SK-N-SH treated with all-trans-retinoic acid at 6 μM for 48 hours (cell line): ENCODE data around the gene SH3GLB1.

Experiments
- CREB5 ChIP-seq: fragments of 250-450 bp; sonication (Bioruptor Pico); IDR thresholded peaks from 2 replicates; pipeline ENCODE4 v1.5.1; 2020; ENCODE audit warnings: low read depth, mild to moderate bottlenecking, moderate library complexity
- CSRNP3 ChIP-seq: fragments of 250-450 bp; sonication (Bioruptor Pico); IDR thresholded peaks from 2 replicates; pipeline ENCODE4 v1.5.1; 2021; ENCODE audit warnings: mild to moderate bottlenecking, moderate library complexity
- ESRRG ChIP-seq: fragments of 250-450 bp; sonication (Bioruptor Pico); IDR thresholded peaks from 2 replicates; pipeline ENCODE4 v1.6.1; 2021; ENCODE audit warnings: mild to moderate bottlenecking
- GLIS3 ChIP-seq: fragments of 250-450 bp; sonication (Bioruptor Pico); IDR thresholded peaks from 2 replicates; pipeline ENCODE4 v1.5.0; 2020; ENCODE audit warnings: mild to moderate bottlenecking, moderate library complexity
- PATZ1 ChIP-seq: fragments of 250-450 bp; sonication (Bioruptor Pico); IDR thresholded peaks from 2 replicates; pipeline ENCODE4 v1.8.0; 2020; ENCODE audit warnings: mild to moderate bottlenecking, moderate library complexity, borderline replicate concordance
- POU6F1 ChIP-seq: fragments of 250-450 bp; sonication (Bioruptor Pico); IDR thresholded peaks from 2 replicates; pipeline ENCODE4 v1.8.0; 2021; ENCODE audit warnings: low read depth, mild to moderate bottlenecking, moderate library complexity, borderline replicate concordance
- RARB ChIP-seq: fragments of 250-450 bp; sonication (Bioruptor Pico); IDR thresholded peaks from 2 replicates; pipeline ENCODE4 v1.8.0; 2021; ENCODE audit warnings: mild to moderate bottlenecking, moderate library complexity
- TCF4 ChIP-seq: fragments of 250-450 bp; sonication (Bioruptor Pico); IDR thresholded peaks from 2 replicates; pipeline ENCODE4 v1.8.0; 2021; ENCODE audit warnings: mild to moderate bottlenecking, moderate library complexity, borderline replicate concordance
- TSHZ2 ChIP-seq: fragments of 250-450 bp; sonication (Bioruptor Pico); IDR thresholded peaks from 2 replicates; pipeline ENCODE4 v1.5.0; 2020; ENCODE audit warnings: mild to moderate bottlenecking, moderate library complexity
- ZFP30 ChIP-seq: fragments of 450-650 bp; formaldehyde crosslinking; IDR thresholded peaks from 2 replicates; pipeline ENCODE4 v1.5.0; 2022; ENCODE audit warnings: mild to moderate bottlenecking, moderate library complexity
- ZNF565 ChIP-seq: fragments of 450-650 bp; formaldehyde crosslinking; conservative IDR thresholded peaks from 2 replicates; pipeline ENCODE4 v1.5.0; 2020; ENCODE audit warnings: low read depth, mild to moderate bottlenecking, moderate library complexity

GRCh38 chr1:86760199-86760598, 55.8 kb downstream of the SH3GLB1 start:
- no peak for TF ChIP-seq TSHZ2 (CRISPR knock-in tag)
- no peak for TF ChIP-seq POU6F1 (CRISPR knock-in tag)
- TF ChIP-seq ZFP30: no peak
- no peak for TF ChIP-seq PATZ1 (CRISPR knock-in tag)
- TF ChIP-seq ESRRG (CRISPR knock-in tag): no peak
- no peak for TF ChIP-seq ZNF565 (CRISPR knock-in tag)
- no peak for TF ChIP-seq CREB5 (CRISPR knock-in tag)
- no peak for TF ChIP-seq GLIS3 (CRISPR knock-in tag)
- TF ChIP-seq CSRNP3 (CRISPR knock-in tag): no peak
- TF ChIP-seq RARB (CRISPR knock-in tag): no peak
- no peak for TF ChIP-seq TCF4
